Activated CD4-positive, alpha-beta T cell treated with anti-CD3 and anti-CD28 coated beads, Interleukin-10, Interleukin-2, amounts not matched to agents 100 ng/mL and 50 ng/mL, durations not matched to agents 16 hours and 8 hours (primary cell): ENCODE data around the gene AGK.
"Not testable (repeated sequence)": the region's sequence is repeated elsewhere in the genome, so short reads cannot be mapped to it uniquely, and the experiment has no call there.

ENCODE experiments used
- DNase-seq: peaks from one replicate; pipeline ENCODE4 v3.0.0-alpha.2; 2020

Gene AGK

DNA sequence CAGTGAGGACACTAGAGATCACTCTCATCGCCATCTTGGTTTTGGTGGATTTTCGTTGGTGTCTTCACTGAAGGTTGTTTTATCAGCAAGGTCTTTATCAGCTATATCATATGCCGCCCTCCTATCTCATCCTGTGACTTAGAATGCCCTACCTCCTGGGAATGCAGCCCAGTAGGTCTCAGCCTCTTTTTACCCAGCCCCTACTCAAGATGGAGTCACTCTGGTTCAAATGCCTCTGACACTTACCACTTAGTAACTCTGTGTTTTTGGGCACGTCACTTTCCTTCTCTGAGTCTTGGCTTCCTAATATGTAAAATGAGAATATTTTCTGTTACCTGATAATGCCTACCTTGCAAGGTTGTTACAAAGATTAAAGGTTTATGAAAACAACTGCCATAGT is 37.7 kb downstream of the AGK start:
- no peak for DNase-seq

DNA sequence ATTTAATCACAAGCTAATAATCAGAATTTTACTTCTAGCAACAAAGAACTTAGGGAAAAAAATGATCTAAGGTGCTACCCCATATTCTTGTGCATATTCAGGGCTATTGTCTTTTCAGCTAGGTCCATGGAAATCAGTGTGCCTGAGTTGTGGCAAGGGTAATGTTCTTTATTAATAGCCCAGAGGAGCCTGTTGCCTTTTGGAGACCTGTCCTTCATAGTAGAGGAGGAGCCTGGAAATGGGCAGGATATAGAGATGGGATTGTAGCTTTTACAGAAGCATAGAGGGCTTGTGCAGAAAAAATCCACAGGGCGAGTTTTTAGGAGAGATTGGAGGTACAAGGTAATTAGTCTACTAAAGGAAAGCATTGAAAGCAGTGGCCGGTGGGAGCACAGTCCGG is 38.9 kb downstream of the AGK start:
- DNase-seq: no peak

DNA sequence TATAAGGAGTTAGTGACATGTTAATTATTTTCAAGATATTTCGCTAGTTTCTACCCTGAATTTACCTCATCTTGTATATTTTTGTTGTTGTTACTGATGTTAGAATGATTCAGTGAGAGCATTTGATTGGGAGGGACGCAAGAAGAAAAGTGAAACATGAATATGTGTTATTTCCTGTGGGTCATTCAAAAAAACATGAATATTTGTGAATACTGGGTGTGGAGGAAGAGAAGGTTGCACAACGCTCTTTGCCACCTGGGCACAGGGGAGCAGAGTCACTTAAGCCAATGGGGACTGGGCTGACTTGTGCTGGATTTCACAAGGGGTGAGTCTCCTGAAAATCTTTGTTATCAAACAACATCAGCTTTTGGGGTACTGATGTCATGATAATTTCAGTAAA is 39.5 kb downstream of the AGK start:
- DNase-seq: peak; percentile 20

DNA sequence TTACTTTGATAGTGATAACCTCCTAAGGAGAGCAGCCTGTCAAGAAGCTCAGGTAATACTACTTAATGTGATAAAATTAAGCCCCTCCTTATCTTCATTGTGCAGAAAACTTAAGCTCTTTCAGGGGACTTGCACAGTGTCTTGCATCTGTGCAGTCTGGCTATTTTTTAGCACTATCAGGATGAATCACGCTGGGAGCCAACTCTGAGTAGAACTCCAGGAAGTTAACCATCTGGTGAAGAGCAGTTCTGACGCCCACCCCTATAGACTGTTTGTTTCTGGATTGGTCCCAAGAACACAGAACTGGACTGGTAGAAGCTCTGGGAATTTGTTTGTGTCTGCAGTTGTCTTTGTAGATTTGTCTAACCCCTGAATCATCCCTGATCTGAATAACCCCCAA is 41.9 kb downstream of the AGK start:
- peak; percentile 6 for DNase-seq

DNA sequence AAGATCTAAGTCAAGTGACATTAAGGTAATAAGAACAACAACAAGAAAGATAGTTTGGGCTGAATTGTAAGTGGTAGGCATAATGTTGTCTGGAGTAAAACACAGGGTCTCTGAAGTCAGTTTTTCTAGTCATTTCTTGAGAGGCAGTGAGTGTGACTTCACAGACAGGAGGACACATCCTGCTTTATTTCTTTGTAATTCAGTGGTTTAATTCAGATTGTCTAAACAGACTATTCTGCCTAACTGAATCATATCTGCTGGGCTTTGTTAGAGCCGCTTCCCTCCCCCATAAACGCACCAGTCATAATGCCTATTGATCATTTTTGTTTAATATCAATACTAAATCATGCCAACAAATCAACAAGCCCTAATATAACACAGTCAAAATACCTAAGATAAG is 46.8 kb downstream of the AGK start:
- DNase-seq: no peak

DNA sequence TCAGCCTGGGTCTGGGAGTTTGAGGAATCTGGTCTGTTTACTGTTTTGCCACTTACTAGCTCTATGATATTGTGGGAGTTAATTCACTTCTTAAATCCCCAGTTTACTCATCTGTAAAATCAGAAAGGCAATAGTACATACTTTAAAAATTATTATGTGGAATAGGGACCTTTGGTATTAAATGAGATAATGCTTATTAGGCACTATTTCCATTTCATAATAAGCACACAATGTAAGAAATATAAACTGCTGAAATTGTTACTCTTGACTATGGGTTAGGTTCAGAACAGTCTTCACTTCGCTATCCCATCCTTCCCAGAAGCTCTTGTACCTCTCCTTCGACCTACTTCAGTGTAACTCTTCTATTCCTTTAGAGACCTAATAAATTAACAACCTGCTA is 47.2 kb downstream of the AGK start:
- no peak for DNase-seq

DNA sequence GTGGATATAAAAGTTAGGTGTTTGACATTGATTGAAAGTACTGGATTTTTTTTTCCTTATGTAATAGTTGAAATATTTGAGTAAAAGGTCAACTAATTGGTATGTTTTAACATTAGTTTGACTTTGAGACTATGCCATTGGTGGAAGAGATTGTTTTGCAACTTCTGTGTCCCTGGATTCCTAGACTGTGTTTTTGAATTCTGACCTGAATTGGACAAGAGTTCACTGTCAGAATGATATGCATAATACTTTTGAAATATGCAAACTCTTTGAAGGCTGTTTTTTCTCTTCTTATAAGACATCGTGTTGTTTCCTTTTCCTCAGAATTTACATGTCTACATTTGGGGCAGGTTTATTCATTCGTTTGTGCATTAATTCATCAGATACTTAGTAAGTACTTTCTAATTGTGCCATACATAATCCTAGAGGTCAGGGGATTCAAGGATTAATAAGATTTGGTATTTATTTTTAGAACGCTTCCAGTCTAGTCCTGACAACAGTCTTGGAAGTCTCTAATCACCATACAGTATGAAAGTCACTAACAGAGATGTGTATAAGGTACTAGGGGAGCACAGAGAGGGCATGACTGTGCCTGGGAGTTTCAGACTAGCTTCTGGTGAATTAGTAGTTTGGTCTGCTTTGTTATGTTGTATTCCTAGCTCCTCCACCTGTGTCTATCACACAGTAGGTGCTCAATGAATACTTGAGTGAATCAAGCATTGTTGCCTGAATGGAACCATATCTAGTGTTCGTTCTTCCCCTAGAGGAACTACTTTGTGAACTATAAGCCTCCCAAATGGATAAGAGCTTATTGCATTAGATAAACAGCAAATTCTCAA is 49.2 kb downstream of the AGK start:
- DNase-seq: no peak

DNA sequence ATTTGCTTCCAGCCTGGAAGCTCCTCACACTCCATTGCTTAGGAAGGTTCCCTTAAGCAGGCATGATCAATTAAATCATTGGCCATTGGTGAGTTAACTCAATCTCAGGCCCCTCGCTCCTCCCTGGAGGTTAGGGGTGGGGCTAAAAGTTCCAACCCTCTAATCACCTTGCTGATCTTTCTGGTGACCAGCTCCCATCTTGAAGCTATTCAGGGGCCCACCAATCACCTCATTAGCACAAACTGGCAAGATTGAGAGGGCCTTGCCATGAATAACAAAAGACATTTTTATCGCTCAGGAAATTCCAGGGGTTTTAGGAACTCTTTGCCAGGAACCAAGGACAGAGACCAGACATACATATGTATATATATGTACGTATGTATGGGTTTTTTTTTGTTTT is 58.4 kb downstream of the AGK start:
- no peak for DNase-seq

DNA sequence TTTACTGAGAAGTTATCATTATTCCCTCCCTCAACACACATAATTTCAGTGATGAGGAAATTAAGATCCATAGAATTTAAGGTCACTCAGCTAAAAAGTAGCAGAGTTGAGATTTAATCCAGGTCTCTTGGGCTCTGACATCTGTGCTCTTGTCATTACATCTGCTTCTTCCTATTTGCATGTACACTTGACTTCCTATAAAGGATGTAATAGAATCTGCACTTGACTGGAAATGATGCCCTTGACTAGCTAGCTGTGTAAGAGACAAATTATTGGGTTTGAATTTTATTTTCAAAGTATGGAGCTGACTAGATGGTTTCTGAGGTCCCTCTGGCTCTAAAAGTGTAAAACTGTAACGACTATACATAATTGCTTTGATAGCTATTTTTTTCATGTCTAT is 59.5 kb downstream of the AGK start:
- no peak for DNase-seq

DNA sequence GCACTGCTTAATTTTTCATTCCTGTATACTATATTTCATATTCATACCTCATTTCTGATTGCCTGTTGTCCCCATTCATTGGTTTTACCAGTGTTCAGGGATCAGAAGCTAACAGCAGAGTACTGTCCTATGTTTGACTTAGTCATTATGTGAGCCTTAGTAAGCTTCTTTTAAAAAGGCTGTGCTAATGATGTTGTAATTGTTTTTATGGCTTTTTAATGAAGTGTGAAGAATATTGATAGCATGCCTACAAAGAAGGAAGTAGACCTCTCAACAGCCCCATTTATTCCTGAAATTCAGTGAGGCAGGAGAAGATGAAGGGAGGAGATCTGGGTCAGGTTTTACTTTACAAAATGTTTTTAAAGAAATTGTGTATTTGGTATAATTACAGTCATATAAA is 61.7 kb downstream of the AGK start:
- DNase-seq: no peak

DNA sequence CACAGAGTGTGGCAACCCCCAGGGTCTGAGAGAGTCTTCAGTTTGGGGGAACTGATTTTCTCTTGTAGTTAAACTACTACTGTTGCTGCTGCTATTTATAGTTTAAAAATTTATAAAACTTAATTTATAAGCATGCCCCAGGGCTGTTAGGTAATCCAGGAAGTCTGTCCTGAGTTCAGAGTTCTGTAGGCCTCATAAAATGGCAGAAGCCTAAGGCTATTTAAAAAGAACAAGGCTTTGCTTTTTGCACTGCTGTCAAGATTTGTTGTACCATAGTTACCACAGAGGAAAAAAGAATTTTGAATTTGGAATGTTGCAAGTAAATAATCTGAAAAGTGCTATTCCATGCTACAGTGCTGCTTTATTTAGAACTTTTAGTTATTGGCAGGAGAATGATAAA is 66.1 kb downstream of the AGK start:
- no peak for DNase-seq

DNA sequence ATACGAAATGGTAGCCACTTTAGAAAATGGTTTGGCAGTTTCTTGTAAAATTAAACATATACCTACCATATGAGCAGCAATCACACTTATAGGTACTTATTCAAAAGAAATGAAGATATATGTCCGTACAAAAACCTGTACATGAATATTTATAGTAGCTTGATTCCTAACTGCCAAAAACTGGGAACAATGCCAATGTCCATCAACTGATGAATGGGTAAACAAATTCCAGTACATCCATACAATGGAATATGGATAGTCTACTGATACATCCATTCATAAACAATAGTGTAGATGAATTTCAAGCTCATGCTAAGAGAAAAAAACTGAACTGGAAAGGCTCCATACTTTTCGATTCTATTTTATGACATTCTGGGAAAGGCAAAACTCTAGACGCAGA is 68.5 kb downstream of the AGK start:
- DNase-seq: no peak

DNA sequence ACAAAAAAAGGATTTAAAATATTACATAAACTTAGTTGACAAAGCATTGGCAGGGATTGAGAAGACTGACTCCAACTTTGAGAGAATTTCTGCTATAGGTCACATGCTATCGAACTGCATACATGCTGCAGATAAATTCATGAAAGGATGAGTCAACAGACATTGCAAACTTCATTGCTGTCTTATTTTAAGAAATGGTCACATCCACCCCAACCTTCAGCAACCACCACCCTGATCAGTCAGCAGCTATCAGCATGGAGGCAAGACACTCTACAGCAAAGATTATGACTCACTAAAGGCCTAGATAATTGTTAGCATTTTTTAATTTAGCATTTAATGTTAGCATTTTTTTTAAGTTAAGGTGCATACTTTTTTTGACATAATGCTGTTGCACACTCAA is 73.6 kb downstream of the AGK start:
- no peak for DNase-seq

DNA sequence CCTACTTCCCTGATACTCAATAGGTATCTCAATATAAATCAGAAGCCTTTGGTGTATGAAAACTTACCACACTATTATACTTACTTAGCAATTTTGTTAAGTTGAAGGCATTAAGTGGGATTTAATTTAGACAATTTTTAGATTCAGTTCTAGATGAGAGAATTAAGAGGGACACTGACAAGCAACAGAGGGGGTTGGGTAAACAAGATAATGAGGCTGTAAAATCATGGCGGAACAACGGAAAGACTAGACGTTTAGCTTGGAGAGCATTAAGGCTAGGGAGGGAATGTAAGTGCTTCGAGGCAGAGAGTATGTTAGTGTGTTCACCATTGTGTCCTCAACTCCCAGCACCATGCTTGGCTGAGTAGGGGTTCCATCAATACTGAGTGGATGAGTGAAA is 79.4 kb downstream of the AGK start:
- DNase-seq: no peak

DNA sequence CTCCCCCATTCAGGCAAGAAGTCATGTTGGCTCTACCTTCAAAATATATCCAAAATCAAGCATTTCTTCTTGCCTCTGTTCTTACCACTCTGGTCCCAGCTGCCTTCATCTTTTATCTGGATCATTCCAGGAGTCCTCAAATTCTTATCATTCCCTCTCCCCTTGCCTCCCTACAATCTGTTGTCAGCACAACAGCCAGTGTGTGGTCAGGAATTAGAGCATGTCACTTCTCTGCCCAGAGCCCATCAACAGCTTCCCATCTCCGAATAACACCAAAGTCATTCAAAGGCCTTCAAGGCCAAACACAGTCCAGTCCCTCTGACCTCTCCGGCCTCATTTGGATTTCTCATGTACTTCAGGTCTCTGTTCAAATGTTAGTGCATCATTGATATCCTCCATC is 80.3 kb downstream of the AGK start:
- DNase-seq: no peak

DNA sequence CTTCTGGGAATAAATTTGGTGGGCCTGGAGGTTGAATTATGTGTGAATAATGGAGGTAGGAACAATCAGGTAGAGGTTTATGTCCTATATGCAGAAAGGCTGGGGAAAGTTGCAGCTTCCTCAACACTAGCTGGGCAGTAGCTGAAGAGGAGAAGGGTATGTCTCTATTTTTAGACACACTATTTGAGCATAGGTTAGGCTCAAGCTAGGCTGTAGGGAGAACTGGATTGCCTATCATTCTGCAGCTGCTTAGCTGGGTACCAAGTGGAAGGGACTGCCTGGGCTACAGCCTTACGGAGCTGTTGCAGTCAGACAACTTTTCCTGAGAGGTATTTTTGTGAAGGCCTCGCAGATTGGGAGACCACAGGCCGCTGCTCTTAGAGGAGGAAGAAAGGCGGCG is 82.9 kb downstream of the AGK start:
- DNase-seq: no peak

DNA sequence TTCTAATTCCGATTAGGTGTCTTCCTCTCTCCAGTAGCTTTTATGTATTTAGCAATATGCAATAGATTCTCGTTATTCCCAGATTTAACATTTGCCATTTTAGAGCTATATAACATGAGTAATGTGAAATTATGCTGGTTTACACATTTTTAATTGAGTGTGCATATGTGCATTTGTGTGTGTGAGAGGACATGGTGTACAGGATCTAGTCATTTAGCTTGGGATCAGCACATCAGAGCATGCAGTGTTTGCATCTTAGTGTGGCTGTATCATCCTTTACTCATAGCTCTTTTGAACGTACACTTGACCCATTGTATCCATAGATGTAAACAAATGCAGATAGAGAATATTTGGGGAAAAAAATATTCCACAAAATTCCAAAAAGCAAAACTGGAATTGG is 84.8 kb downstream of the AGK start:
- DNase-seq: no peak

DNA sequence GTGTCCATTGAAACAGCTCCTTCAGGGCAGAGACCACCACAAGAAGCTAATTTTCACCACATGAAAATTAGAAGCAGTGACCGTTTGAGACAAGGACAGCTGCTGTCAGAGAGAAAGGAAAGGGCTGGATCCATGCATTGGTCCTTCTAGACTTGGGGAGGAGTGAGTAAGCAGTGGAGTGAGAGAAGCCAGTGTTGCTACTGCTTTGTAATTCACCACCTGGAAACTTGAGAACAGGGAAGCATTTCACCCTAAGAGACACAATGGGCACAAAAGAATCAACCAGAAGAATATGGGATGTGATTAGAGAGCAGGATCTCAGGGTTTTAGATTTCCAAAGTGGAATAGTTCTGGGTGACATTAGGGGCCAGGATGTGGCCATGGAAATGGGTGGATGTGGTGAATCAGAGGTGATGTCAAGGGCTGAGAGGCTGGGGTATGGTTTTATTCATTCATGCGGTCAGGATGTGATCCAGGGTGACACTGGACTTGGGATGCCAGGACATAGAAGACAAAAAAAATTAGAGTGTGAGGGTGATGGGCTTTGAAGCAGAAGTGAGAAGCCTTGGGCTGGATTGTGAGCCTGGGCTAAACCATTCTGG is 89.1 kb downstream of the AGK start:
- DNase-seq: no peak

DNA sequence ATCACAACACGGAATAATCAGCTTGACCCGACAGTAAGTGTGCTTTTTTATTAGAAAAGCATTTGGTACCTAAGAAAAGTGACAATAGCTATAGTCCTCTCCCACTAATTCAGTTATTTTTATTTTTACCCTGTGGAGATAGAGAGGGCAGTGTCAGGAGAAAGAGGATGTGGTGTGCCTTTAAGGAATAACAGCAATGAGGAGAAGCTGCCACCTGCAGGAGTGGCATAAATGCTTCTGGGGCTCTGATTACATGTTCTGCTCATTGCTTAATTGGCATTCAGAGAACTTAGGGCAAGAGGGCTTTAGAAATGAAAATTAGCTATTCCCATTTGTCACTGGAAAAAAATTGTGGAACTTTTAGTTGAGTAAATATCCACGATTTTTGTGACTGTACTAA is 90.7 kb downstream of the AGK start:
- DNase-seq: no peak

DNA sequence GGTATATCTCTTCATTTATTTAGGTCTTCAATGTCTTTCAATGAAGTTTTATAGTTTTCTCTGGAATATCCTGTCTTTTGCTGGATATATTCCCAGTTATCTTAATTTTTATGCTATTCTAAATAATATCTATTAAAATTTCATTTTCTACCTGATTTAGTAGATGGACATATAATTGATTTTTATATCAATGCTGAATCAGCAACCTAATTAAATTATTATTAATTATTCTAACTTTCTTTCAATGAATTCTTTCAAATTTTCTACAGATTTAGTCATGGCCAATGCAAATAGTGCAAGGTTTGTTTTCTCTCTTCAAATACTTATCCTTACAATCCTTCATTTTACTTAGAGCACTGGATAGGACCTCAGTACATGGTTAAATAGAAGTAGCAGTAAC is 94.0 kb downstream of the AGK start:
- DNase-seq: no peak

DNA sequence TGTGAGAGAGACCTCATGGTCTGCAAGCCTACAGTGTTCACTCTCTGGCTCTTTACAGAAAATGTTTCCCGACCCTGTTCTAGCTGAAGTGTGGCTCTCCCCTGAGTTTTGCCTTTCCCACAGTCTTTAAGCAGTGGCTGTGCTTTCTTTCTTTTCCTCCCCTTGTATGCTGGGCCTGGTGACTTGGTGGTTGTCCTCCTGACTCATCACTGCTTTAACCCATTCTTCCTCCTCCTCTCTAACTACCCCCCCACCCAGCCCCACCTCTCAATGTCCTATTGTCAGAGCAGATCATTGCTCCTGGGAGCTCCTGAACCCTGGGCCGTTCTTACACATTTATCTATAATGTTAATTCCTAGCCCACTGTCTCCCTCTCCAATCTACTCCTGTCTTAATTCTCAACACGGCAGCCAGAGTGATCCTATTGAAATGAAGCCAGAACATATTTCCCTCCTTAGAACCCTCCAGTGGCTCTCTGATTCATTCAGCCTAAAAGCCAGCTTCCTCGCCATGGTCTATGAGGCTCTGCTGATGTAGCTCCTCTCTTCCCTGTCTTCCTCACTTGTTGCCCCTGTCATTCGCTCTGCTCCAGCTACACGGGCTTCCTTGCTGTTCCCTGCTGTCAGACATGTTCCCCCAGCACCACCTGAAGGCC is 95.7 kb downstream of the AGK start:
- DNase-seq: no peak

DNA sequence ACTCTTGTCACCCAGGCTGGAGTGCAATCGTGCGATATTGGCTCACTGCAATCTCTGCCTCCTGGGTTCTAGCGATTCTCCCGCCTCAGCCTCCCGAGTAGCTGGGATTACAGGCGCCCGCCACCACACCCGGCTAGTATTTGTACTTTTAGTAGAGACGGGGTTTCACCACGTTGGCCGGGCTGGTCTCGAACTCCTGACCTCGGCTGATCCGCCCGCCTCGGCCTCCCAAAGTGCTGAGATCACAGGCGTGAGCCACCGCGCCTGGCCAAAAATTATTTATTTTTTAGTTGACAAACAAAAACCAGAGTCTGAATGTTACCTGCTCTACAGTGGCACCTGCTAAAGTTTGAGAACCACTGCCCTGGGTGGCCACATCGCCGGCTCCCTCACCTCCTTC is 96.5 kb downstream of the AGK start:
- not testable (repeated sequence) for DNase-seq

DNA sequence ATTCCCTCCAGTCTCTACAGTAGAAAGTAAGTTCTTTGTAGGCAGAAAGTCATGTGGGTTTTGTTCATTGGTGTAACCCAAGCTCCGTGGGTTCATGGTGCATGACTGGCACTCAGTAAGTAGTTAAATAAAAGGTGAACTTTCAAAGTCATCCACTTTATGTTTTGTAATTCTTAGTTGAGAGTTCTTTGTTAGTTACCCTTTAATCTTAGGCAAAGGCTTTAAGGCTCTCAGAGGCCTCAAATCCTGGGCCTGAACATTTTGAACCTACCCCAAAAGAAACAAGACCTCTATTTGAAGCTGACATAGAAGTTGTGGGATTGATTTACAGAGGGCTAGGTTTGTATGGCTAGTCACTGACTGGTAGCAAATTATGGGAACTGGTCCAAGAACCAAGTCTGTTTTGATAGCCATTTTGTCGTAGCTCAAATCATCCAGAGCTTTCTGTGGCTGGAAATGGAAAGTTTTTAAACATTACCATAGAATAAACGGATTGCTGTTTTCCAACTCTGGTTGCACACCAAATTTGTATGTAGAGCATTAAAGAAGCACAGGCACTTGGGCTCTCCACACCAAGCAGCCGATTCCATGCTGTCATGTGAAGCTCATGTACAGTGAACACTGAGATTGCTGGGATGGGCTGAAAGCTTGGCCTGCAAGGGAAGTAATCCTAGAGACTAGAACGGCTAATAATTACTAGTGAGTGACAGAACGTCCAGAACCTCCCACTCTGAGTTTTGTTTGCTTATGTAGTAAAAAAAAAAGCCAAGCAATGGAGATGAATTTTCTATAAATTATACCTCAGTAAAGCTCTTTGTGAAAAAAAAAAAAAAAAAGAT is 97.3 kb downstream of the AGK start:
- no peak for DNase-seq
